Mesothelial cell of epicardium (in vitro differentiated cells): ENCODE data around the gene PRKG1. TPM values are rescaled to one million over a fixed set of nuclear protein-coding genes. Genes with fewer than 3 reads are reported as not detected.

Experiments used
- DNase-seq, 2 experiments: peaks; one replicate each; pipeline ENCODE4 v3.0.0; 2021; ENCODE audit warnings: low spot score in 2 of 2; ENCODE audit not compliant: unreplicated experiment in 2 of 2
- H3K27ac Mint-ChIP-seq: 2 replicates; pipeline ENCODE4 v1.8.0; 2021; ENCODE audit warnings: mixed read lengths
- H3K27me3 Mint-ChIP-seq: 2 replicates; pipeline ENCODE4 v1.8.0; 2021; ENCODE audit warnings: low read depth, mixed read lengths
- H3K36me3 Mint-ChIP-seq: 2 replicates; pipeline ENCODE4 v1.8.0; 2021; ENCODE audit warnings: mixed read lengths
- H3K4me1 Mint-ChIP-seq: 2 replicates; pipeline ENCODE4 v1.8.0; 2021; ENCODE audit warnings: mixed read lengths
- H3K4me3 Mint-ChIP-seq: 2 replicates; pipeline ENCODE4 v1.8.0; 2021; ENCODE audit warnings: mild to moderate bottlenecking, moderate library complexity, mixed read lengths
- H3K9me3 Mint-ChIP-seq: 2 replicates; pipeline ENCODE4 v1.8.0; 2021; ENCODE audit warnings: mixed read lengths
- total RNA-seq: library from RNA; stranded (reverse); gene quantifications from 3 replicates; pipeline ENCODE4 v1.2.1, GENCODE V29; 2021
- TF ChIP-seq, protein P1 (sequence below): fragments of 200-600 bp; sonication (generic); IDR thresholded peaks from one replicate; pipeline ENCODE4 v1.5.0; 2021; ENCODE audit warnings: antibody characterized with exemption; ENCODE audit not compliant: unreplicated experiment

PRKG1 gene
- total RNA-seq, 1 donor from 2014 or later, result 37.0 TPM

GRCh38 chr10:51915031-51915542, 840.8 kb downstream of the PRKG1 start:
- Mint-ChIP-seq H3K36me3 (no peaks in the 10 kb centered on the region), H3K4me3 (no peak overlapping the region), H3K4me1 (peaks cover 40% of the 10 kb centered on the region), H3K27ac (no peak overlapping the region), H3K27me3 (no peaks in the 10 kb centered on the region), H3K9me3 (peaks cover 6% of the 10 kb centered on the region)
- TF ChIP-seq, protein P1, sequence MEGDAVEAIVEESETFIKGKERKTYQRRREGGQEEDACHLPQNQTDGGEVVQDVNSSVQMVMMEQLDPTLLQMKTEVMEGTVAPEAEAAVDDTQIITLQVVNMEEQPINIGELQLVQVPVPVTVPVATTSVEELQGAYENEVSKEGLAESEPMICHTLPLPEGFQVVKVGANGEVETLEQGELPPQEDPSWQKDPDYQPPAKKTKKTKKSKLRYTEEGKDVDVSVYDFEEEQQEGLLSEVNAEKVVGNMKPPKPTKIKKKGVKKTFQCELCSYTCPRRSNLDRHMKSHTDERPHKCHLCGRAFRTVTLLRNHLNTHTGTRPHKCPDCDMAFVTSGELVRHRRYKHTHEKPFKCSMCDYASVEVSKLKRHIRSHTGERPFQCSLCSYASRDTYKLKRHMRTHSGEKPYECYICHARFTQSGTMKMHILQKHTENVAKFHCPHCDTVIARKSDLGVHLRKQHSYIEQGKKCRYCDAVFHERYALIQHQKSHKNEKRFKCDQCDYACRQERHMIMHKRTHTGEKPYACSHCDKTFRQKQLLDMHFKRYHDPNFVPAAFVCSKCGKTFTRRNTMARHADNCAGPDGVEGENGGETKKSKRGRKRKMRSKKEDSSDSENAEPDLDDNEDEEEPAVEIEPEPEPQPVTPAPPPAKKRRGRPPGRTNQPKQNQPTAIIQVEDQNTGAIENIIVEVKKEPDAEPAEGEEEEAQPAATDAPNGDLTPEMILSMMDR, result no peak
- no peak for DNase-seq

GRCh38 chr10:51918440-51918839, 844.2 kb downstream of the PRKG1 start:
- peaks cover 6% of the 10 kb centered on the region for H3K9me3 Mint-ChIP-seq
- no peak for DNase-seq
- no peaks in the 10 kb centered on the region for H3K27me3 Mint-ChIP-seq
- H3K27ac Mint-ChIP-seq, result no peak overlapping the region
- no peak overlapping the region for H3K4me3 Mint-ChIP-seq
- no peaks in the 10 kb centered on the region for H3K36me3 Mint-ChIP-seq
- H3K4me1 Mint-ChIP-seq, result peaks cover 17% of the 10 kb centered on the region
- TF ChIP-seq, protein P1, result no peak

DNA sequence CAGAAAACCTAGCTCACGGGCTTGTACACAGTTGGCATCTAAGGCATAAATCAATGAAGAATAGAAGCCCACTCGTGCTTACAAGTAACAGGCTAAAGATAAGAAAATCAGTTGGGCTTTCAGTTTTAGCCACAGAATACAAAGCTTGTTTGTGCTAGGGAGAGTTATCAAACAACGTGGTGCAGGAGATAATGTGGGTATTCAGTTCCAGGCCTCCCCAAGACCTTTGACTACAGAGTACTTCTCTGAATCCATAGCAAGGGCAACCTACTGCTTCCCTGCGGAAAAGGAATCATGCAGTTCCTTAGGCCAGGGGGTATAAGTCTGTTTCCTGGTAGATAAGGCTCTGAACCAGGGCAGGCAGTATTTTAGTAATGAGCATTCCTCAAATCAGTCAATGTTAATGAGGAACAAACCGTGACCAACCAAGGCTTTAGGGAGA, 844.6 kb downstream of the PRKG1 start:
- Mint-ChIP-seq H3K36me3 (peaks cover under 1% of the 10 kb centered on the region), H3K4me3 (no peak overlapping the region), H3K9me3 (peaks cover 8% of the 10 kb centered on the region), H3K27ac (no peak overlapping the region), H3K4me1 (peaks cover 17% of the 10 kb centered on the region), H3K27me3 (no peaks in the 10 kb centered on the region)
- TF ChIP-seq, protein P1, result no peak
- DNase-seq, result no peak

- TF ChIP-seq, protein P1, result no peak
- H3K27me3 Mint-ChIP-seq, result no peaks in the 10 kb centered on the region
These were observed 846.4 kb downstream of the PRKG1 start for GRCh38 chr10:51920672-51921071.

GRCh38 chr10:51924359-51924758, 850.1 kb downstream of the PRKG1 start:
- TF ChIP-seq, protein P1, result no peak
- Mint-ChIP-seq H3K4me1 (peaks cover 4% of the 10 kb centered on the region), H3K36me3 (peaks cover 13% of the 10 kb centered on the region), H3K27ac (no peak overlapping the region), H3K4me3 (no peak overlapping the region), H3K27me3 (no peaks in the 10 kb centered on the region), H3K9me3 (peaks cover 15% of the 10 kb centered on the region)
- no peak for DNase-seq

More at GRCh38 chr10:51920672-51921071, 846.4 kb downstream of the PRKG1 start:
- no peak overlapping the region for H3K27ac Mint-ChIP-seq
- peaks cover 13% of the 10 kb centered on the region for H3K36me3 Mint-ChIP-seq
- no peak for DNase-seq
- H3K4me1 Mint-ChIP-seq, result peaks cover 13% of the 10 kb centered on the region
- no peak overlapping the region for H3K4me3 Mint-ChIP-seq
- H3K9me3 Mint-ChIP-seq, result peaks cover 21% of the 10 kb centered on the region

GRCh38 chr10:51926337-51926736, 852.0 kb downstream of the PRKG1 start:
- Mint-ChIP-seq H3K4me1 (peaks cover 1% of the 10 kb centered on the region), H3K27me3 (no peaks in the 10 kb centered on the region), H3K9me3 (peaks cover 15% of the 10 kb centered on the region), H3K4me3 (no peak overlapping the region), H3K27ac (no peak overlapping the region), H3K36me3 (peaks cover 13% of the 10 kb centered on the region)
- TF ChIP-seq, protein P1, result no peak
- no peak for DNase-seq
